Activated CD4-positive, alpha-beta T cell treated with anti-CD3 and anti-CD28 coated beads for 36 hours (primary cell): ENCODE data around the gene SLC44A1. TPM values are rescaled to one million over a fixed set of nuclear protein-coding genes. Genes with fewer than 3 reads are reported as not detected.

ENCODE experiments used
- ATAC-seq: fragments of 200-7000 bp; cut with Tn5 transposase; one replicate; pipeline ENCODE4 v1.10.0; 2021; ENCODE audit warnings: mild to moderate bottlenecking, moderate library complexity
- CTCF ChIA-PET: fragments of 350-600 bp; sonication (Branson Sonifier 250); formaldehyde crosslinking; loops from one replicate; lab custom pipeline; 2021; ENCODE audit warnings: antibody characterized with exemption; lab: Charles Lee
- POLR2A ChIA-PET: fragments of 350-600 bp; sonication (Branson Sonifier 250); formaldehyde crosslinking; loops from one replicate; lab custom pipeline; 2021; ENCODE audit warnings: antibody characterized with exemption, inconsistent platforms; lab: Charles Lee
- DNase-seq: peaks from one replicate; pipeline ENCODE4 v3.0.0-alpha.2; 2020
- H3K27ac Mint-ChIP-seq: one replicate; pipeline ENCODE4 v1.8.0; 2021; ENCODE audit warnings: mixed read lengths
- H3K27me3 Mint-ChIP-seq: one replicate; pipeline ENCODE4 v1.8.0; 2021; ENCODE audit warnings: mixed read lengths
- H3K36me3 Mint-ChIP-seq: one replicate; pipeline ENCODE4 v1.8.0; 2021; ENCODE audit warnings: low read depth, mixed read lengths
- H3K4me1 Mint-ChIP-seq: one replicate; pipeline ENCODE4 v1.8.0; 2021; ENCODE audit warnings: mixed read lengths
- H3K4me3 Mint-ChIP-seq: one replicate; pipeline ENCODE4 v1.8.0; 2021; ENCODE audit warnings: mild to moderate bottlenecking, moderate library complexity, mixed read lengths
- H3K9me3 Mint-ChIP-seq: one replicate; pipeline ENCODE4 v1.8.0; 2021; ENCODE audit warnings: low read depth, mixed read lengths
- intact Hi-C, 2 experiments: fragments of 100-400 bp; cut with DNase I in 1 of 2; cut with micrococcal nuclease in 1 of 2; formaldehyde crosslinking; loops; one replicate each; pipeline versions ENCODE4 v1.14.2 to v1.15.1; 2022 to 2024; cut with DNase I, micrococcal nuclease
- total RNA-seq, 2 experiments: library from RNA; stranded (reverse); gene quantifications; one replicate each; pipeline ENCODE4 v1.2.3, GENCODE V29; 2021

SLC44A1 gene
- total RNA-seq, 2 experiments from 2014 or later, result 9.7 to 10.4 TPM

DNA sequence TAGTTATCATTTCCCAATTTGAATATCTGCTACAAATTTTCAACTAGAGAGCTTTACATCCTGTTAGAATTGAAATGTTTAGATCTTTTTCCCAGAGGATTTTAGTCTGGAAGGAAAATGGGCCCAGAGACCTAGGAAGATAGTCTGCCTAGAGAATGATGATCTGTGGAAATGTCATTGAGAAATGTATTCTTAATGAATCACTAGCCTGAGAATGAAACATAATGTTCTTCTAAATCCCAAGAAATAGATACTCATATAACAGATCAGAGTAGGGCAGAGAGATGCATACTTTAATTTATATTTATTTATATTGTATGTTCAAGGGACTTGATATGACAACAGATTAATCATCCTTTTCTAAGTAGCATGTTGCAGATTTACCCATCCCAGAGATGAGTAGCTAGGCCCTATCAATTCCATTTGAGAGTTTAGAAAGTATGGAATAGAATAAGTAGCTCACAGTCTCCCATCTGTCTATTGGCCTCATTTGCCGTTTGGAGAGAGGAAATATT lies 25.1 kb upstream of the SLC44A1 start:
- ChIA-PET CTCF (interaction anchor here (1.6 kb wide), 1 partner anchor 26 kb away, joined by 3 read pairs; no protein-coding TSS in a partner anchor), POLR2A (no interaction called here)
- ATAC-seq (no peak), DNase-seq (no peak)
- Mint-ChIP-seq H3K36me3 (peaks cover 4% of the 10 kb centered on the region), H3K27ac (no peak overlapping the region), H3K27me3 (no peaks in the 10 kb centered on the region), H3K4me1 (no peaks in the 10 kb centered on the region), H3K4me3 (no peak overlapping the region), H3K9me3 (peaks cover 13% of the 10 kb centered on the region)
- intact Hi-C loops, result no loop called here

DNA sequence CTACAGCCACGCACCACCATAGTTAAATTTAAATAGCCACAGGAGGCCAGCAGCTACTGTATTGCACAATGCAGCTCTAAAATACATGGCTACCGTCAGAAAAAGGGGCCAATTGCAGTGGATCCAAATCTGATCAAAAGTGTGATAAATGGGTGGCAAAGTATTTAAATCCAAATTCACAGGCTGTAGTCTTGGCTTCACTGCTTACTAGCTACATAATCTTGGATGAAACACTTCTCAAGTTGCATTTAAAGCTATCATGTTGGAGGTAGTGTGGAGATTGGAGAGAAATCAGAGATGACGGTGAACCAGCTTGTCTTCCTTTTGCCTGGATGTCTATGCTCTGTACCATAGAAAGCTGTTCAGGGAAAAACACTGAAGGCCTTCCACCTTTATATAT lies 24.0 kb upstream of the SLC44A1 start:
- Mint-ChIP-seq H3K27me3 (no peaks in the 10 kb centered on the region), H3K9me3 (peaks cover 22% of the 10 kb centered on the region), H3K4me3 (no peak overlapping the region), H3K36me3 (peaks cover 8% of the 10 kb centered on the region), H3K4me1 (no peaks in the 10 kb centered on the region), H3K27ac (no peak overlapping the region)
- intact Hi-C loops, result no loop called here
- CTCF ChIA-PET, result interaction anchor here (0.8 to 1.6 kb wide), 2 partner anchors 25 to 95 kb away, joined by 3 read pairs; no protein-coding TSS in a partner anchor
- DNase-seq, result no peak
- POLR2A ChIA-PET, result no interaction called here
- ATAC-seq, result no peak

DNA sequence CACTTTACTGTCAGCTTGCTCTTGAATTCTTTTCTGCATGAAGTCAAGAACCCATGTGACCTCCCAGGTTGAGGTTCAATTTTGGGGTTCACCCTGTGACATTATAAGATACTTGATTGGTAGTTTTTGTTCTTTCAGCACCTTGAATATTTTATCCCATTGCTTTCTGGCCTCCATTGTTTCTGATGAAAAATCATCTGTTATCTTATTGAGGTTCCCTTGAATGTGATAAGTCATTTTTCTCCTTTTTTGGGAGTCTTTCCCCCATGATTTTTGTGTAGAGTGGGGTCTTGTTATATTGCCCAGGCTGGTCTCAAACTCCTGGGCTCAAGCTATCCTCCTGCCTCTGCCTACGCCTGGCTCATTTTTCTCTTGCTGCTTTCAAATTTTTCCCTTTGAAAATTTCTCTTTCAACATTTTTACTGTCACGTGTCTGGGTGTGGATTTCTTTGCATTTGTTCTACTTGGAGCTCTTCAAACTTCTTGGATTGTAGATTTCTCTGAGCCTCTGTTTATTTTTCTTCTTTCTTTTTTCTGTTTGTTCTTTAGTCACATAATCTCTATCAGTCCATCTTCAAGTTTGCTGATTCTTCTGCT lies 20.8 kb upstream of the SLC44A1 start:
- intact Hi-C loops, result no loop called here
- H3K9me3 Mint-ChIP-seq, result peaks cover 23% of the 10 kb centered on the region
- H3K27ac Mint-ChIP-seq, result no peak overlapping the region

DNA sequence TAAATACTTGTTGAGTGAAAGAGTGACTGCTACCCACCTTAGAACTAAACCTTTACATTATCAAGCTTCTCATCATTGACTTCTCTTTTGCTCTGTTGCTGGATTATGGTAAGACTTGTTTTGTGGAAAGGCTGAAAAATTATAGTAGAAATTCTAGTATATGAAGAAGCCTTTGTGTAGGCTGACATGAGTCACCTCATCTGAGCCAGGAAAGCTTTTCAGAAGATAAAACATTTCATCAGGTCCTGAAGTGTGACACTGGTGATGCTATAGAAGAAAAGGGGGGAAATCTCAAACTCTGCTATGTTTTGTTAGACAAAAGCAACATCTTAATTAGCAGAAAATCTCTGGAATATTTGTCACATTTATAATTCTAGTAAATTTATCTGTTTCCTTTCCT lies 18.4 kb upstream of the SLC44A1 start:
- Mint-ChIP-seq H3K27me3 (peaks cover 2% of the 10 kb centered on the region), H3K36me3 (peaks cover 8% of the 10 kb centered on the region), H3K27ac (no peak overlapping the region), H3K4me1 (no peaks in the 10 kb centered on the region), H3K4me3 (no peak overlapping the region), H3K9me3 (peaks cover 23% of the 10 kb centered on the region)
- DNase-seq (no peak), ATAC-seq (no peak)
- intact Hi-C loops, result no loop called here
- ChIA-PET POLR2A (no interaction called here), CTCF (interaction anchor here (1.2 kb wide), 1 partner anchor 19 kb away, joined by 3 read pairs; no protein-coding TSS in a partner anchor)

More for the DNA sequence above, 20.8 kb upstream of the SLC44A1 start:
- no peak overlapping the region for H3K4me3 Mint-ChIP-seq
- no peaks in the 10 kb centered on the region for H3K27me3 Mint-ChIP-seq
- peaks cover 8% of the 10 kb centered on the region for H3K36me3 Mint-ChIP-seq
- no peaks in the 10 kb centered on the region for H3K4me1 Mint-ChIP-seq
- CTCF ChIA-PET, result no interaction called here
- POLR2A ChIA-PET, result no interaction called here
- ATAC-seq (no peak), DNase-seq (no peak)

DNA sequence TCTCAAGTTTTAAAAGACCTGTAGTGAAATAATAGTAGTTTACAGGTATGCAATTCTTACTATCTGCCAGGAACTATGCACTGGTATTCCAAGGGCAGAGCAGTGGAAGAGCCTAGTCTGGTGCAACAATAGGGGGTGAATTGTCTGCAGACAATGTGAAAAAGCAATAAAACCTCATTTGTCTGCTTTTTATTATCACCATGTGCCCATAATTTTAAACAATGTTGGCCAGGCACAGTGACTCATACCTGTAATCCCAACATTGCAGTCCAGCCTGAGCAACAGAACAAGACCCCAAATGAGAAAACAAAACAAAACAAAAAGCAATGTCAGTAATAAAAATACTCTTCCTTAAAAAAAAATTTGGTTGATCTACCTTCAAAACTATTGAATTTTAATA lies 12.2 kb upstream of the SLC44A1 start:
- DNase-seq (no peak), ATAC-seq (no peak)
- peaks cover 4% of the 10 kb centered on the region for H3K27me3 Mint-ChIP-seq
- ChIA-PET POLR2A (no interaction called here), CTCF (no interaction called here)
- intact Hi-C loops, result no loop called here
- H3K4me3 Mint-ChIP-seq, result no peak overlapping the region
- H3K27ac Mint-ChIP-seq, result no peak overlapping the region
- H3K4me1 Mint-ChIP-seq, result no peaks in the 10 kb centered on the region
- no peaks in the 10 kb centered on the region for H3K36me3 Mint-ChIP-seq
- H3K9me3 Mint-ChIP-seq, result no peaks in the 10 kb centered on the region

DNA sequence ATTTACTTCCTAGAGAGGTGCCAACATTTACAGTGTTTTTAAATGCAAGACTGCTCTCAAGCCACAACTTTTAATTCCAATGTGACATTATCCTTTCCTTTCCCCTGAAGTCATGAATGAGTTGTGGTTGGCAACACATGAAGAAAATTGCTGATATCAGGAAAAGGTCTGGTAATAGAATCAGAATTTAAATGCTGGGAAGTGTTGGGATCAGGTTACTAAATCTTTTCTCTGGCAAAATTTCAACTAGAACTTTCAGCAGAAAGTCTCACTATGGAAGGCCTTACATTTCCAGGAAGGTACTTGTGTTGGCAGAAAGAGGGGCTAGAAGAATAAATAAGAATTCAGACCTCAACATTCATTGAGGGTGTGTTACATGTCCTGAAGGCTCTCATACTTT lies 10.6 kb upstream of the SLC44A1 start:
- ATAC-seq (no peak), DNase-seq (no peak)
- intact Hi-C loops, result no loop called here
- Mint-ChIP-seq H3K4me3 (no peak overlapping the region), H3K4me1 (no peaks in the 10 kb centered on the region), H3K36me3 (no peaks in the 10 kb centered on the region), H3K27me3 (peaks cover 5% of the 10 kb centered on the region), H3K27ac (no peak overlapping the region), H3K9me3 (no peaks in the 10 kb centered on the region)
- POLR2A ChIA-PET, result no interaction called here
- CTCF ChIA-PET, result no interaction called here

DNA sequence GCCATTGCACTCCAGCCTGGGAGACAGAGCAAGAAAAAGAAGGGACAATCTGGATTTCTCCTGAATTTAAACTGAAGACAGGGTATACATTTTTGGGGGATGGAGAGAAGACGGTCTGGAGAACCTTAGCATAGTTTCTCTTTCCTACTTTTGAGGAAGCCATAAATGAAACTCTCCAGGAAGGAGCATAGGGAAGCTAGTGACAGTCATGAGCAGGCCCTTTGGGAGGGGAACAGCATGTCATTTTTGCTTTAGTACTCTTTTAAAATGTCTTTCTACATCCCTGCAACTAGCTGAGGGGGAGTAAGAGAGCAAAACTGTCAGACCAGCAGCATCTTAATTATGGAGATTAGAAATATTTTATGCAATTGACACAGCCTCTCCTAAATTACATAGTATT lies 8.2 kb upstream of the SLC44A1 start:
- H3K4me1 Mint-ChIP-seq, result no peaks in the 10 kb centered on the region
- CTCF ChIA-PET, result interaction anchor here (1.0 kb wide), 2 partner anchors 11 to 176 kb away, joined by 3 to 4 read pairs; no protein-coding TSS in a partner anchor
- peaks cover 8% of the 10 kb centered on the region for H3K27me3 Mint-ChIP-seq
- ATAC-seq (no peak), DNase-seq (no peak)
- H3K36me3 Mint-ChIP-seq, result no peaks in the 10 kb centered on the region
- intact Hi-C loops, result no loop called here
- POLR2A ChIA-PET, result no interaction called here
- H3K4me3 Mint-ChIP-seq, result no peak overlapping the region
- no peak overlapping the region for H3K27ac Mint-ChIP-seq
- no peaks in the 10 kb centered on the region for H3K9me3 Mint-ChIP-seq

DNA sequence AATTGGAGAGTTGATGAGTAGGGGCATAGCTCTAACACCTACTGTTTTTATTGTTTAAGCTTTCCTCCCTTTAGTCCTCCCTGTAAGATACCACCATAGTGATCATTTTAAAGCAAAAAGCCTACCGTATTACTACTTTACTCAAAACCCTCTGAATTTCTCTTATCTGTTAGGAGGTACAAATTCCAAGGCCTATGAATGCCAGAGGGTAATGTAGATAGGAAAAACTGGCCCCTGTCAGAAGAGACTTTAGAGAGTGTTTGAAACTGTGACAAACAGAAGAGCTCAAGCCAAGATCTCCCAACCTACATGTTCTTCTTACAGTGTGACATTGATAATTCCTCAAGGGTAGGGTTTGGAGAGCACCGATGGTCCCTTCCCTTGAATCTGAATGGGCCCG lies 7.2 kb upstream of the SLC44A1 start:
- DNase-seq, result no peak
- H3K4me1 Mint-ChIP-seq, result no peaks in the 10 kb centered on the region
- H3K27ac Mint-ChIP-seq, result no peak overlapping the region
- peaks cover 10% of the 10 kb centered on the region for H3K27me3 Mint-ChIP-seq
- ATAC-seq, result no peak
- intact Hi-C loops, result no loop called here
- POLR2A ChIA-PET, result no interaction called here
- CTCF ChIA-PET, result interaction anchor here (1.0 kb wide), 2 partner anchors 12 to 175 kb away, joined by 3 to 4 read pairs; no protein-coding TSS in a partner anchor
- H3K36me3 Mint-ChIP-seq, result no peaks in the 10 kb centered on the region
- no peaks in the 10 kb centered on the region for H3K9me3 Mint-ChIP-seq
- no peak overlapping the region for H3K4me3 Mint-ChIP-seq

DNA sequence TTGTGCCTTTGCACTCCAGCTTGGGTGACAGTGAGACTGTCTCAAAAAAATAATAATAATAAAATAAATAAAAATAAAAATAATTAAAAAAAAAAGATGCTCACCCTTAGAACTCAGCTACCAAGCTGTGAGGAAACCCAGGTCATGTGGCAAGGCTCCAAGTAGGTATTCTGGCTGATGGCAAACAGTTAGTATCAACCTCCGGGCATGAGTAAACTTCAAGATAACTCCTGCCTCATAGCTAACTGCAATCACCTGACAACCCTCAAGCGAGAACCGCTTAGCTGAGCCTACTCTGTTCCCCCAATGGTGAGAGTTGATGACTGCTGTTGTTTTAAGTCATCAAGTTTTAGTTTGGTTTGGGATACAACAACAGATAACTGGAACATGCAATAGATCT lies 6.1 kb upstream of the SLC44A1 start:
- H3K36me3 Mint-ChIP-seq, result no peaks in the 10 kb centered on the region
- intact Hi-C loops, result no loop called here
- H3K4me1 Mint-ChIP-seq, result peaks cover 8% of the 10 kb centered on the region
- H3K9me3 Mint-ChIP-seq, result no peaks in the 10 kb centered on the region
- H3K27ac Mint-ChIP-seq, result no peak overlapping the region
- POLR2A ChIA-PET, result no interaction called here
- H3K4me3 Mint-ChIP-seq, result no peak overlapping the region
- CTCF ChIA-PET, result no interaction called here
- no peak for DNase-seq
- peaks cover 16% of the 10 kb centered on the region for H3K27me3 Mint-ChIP-seq
- ATAC-seq, result no peak

DNA sequence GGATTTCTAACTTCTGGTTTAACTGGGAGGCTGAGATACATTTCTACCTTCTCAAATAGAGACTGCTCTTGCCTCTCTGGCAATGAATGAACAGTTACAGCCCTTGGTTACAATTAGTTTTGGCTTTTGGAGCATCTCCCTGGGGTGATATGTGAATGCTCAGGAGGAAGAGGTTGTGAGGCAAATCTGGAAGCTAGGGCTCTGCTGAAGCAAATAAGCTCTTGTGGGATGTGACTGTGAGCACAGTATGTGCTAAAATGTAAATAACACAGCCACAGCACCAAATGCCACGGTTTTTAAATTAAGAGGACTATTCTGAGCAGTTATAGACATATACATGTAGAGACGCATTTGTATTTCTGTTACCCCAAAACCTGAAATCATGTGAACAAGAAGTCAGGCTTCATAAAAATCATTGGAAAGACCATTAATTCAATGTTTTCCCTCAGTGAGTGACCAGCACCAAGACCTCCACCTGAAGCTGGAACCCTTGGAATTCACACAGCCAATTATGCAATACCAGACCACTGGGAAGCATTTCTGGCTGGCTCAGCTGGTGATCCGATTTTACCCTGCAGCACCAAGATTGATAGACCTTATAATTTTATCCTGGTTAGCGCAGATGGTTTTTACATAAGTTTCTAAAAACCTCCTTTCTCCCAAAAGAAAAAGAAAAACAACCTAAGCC lies 3.0 kb upstream of the SLC44A1 start:
- no peak for ATAC-seq
- ChIA-PET POLR2A (no interaction called here), CTCF (interaction anchor here (0.9 kb wide), 1 partner anchor 211 kb away, joined by 3 read pairs; no protein-coding TSS in a partner anchor)
- Mint-ChIP-seq H3K27me3 (peaks cover 14% of the 10 kb centered on the region), H3K27ac (no peak overlapping the region), H3K4me3 (no peak overlapping the region), H3K36me3 (no peaks in the 10 kb centered on the region), H3K9me3 (no peaks in the 10 kb centered on the region), H3K4me1 (peaks cover 22% of the 10 kb centered on the region)
- intact Hi-C loops, result loop anchor here (5.0 to 10.0 kb wide), 5 partner anchors 166 to 1147 kb away; partner anchors contain the start of genes FKTN (in 1 of the 2), SMC2 (in 1 of the 2) and TMEM38B (in 1 of the 2)
- DNase-seq, result no peak

DNA sequence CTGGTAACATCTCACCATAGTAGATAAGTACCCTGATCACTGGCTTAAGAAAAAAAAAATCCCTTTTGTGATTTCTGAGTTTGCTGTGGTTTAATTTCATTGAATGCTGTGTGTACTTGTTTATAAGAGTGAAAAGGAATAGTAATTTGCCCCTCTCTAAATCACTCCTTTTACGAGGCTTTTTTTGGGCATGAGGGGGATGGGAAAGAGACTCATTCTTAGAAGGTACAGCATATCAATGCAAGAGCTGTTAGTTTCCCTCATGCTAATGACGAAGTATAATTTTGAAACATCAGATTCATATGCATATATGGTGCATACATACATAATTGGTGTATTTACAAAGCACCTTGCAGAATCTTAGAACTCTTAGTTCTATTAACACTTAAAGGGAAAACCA lies 2.4 kb upstream of the SLC44A1 start:
- intact Hi-C loops, result loop anchor here (5.0 to 10.0 kb wide), 5 partner anchors 165 to 1147 kb away; partner anchors contain the start of genes FKTN (in 1 of the 2), SMC2 (in 1 of the 2) and TMEM38B (in 1 of the 2)
- Mint-ChIP-seq H3K4me1 (peaks cover 22% of the 10 kb centered on the region), H3K36me3 (no peaks in the 10 kb centered on the region), H3K27me3 (peaks cover 14% of the 10 kb centered on the region), H3K9me3 (no peaks in the 10 kb centered on the region), H3K4me3 (no peak overlapping the region), H3K27ac (no peak overlapping the region)
- no peak for ATAC-seq
- POLR2A ChIA-PET, result no interaction called here
- CTCF ChIA-PET, result no interaction called here
- no peak for DNase-seq
